Suprapubic skin (tissue), 4 donors: ENCODE results near the gene EXD3. TPM values are rescaled to one million over a fixed set of nuclear protein-coding genes. Genes with fewer than 3 reads are reported as not detected.

Source experiments
- DNase-seq, 2 donors: peaks; one replicate each; pipeline ENCODE4 v3.0.0-alpha.2; 2019; ENCODE audit warnings: low spot score in 2 of 2
- H3K27ac ChIP-seq: fragments of 200-600 bp; sonication (generic); one replicate; pipeline ENCODE4 v1.5.1; 2019
- H3K27me3 ChIP-seq: fragments of 200-600 bp; sonication (generic); one replicate; pipeline ENCODE4 v1.5.1; 2019
- H3K36me3 ChIP-seq: fragments of 200-600 bp; sonication (generic); one replicate; pipeline ENCODE4 v1.5.1; 2019
- H3K4me1 ChIP-seq: fragments of 200-600 bp; sonication (generic); one replicate; pipeline ENCODE4 v1.5.1; 2019
- H3K4me3 ChIP-seq: fragments of 200-600 bp; sonication (generic); one replicate; pipeline ENCODE4 v1.5.1; 2019; ENCODE audit warnings: mild to moderate bottlenecking
- H3K9me3 ChIP-seq: fragments of 200-600 bp; sonication (generic); one replicate; pipeline ENCODE4 v1.5.1; 2019
- CTCF ChIP-seq, 2 donors: fragments of 200-600 bp in 1 of 2; fragments of 450-650 bp in 1 of 2; sonication (generic) in 1 of 2; IDR thresholded peaks; one replicate each; pipeline ENCODE4 v1.5.1; 2016 to 2019; ENCODE audit warnings: antibody characterized with exemption in 2 of 2, mild to moderate bottlenecking in 1 of 2, moderate library complexity in 1 of 2
- EP300 ChIP-seq: sonication (generic); formaldehyde crosslinking; IDR thresholded peaks from one replicate; pipeline ENCODE4 v1.6.1; 2017; ENCODE audit warnings: antibody characterized with exemption
- POLR2A ChIP-seq, 2 donors: fragments of 450-650 bp; IDR thresholded peaks; one replicate each; pipeline ENCODE4 v1.6.1; 2017; ENCODE audit warnings: antibody characterized with exemption in 2 of 2, mild to moderate bottlenecking in 2 of 2, moderate library complexity in 2 of 2
- POLR2AphosphoS5 ChIP-seq, 3 donors: sonication (generic); formaldehyde crosslinking; IDR thresholded peaks; one replicate each; pipeline ENCODE4 v1.6.1; 2017; ENCODE audit warnings: antibody characterized with exemption in 3 of 3
- WGBS: methylation state at CpG from one replicate; pipeline ENCODE4 v1.1.5; 2018; 5-methylcytosine and 5-hydroxymethylcytosine counted together
- total RNA-seq, 4 donors: library from RNA; depleted of rRNA; stranded (reverse); fragments of >200 nt; gene quantifications; one replicate each; pipeline ENCODE4 v1.1.0, GENCODE V29; 2016

The EXD3 gene
- total RNA-seq, 4 donors from 2014 or later = 7.3 to 54.0 (median 16.4) TPM

GRCh38 chr9:137390553-137391410, 32.2 kb downstream of the EXD3 start:
- H3K27ac ChIP-seq = peak overlapping the region; percentile 62
- no peaks in the 10 kb centered on the region for H3K9me3 ChIP-seq
- DNase-seq = no peak
- 65% methylated on average over 14 of the region's 42 CpGs for WGBS
- H3K4me3 ChIP-seq = no peak overlapping the region
- TF ChIP-seq POLR2A (IDR thresholded peaks at IDR 0.05) = no peak
- no peak for TF ChIP-seq EP300
- no peak for TF ChIP-seq CTCF (IDR thresholded peaks at IDR 0.05)
- no peak for TF ChIP-seq POLR2AphosphoS5 (IDR thresholded peaks at IDR 0.05)
- peaks cover 37% of the 10 kb centered on the region for H3K36me3 ChIP-seq
- peaks cover 5% of the 10 kb centered on the region for H3K4me1 ChIP-seq
- no peaks in the 10 kb centered on the region for H3K27me3 ChIP-seq

- 94% methylated on average over 13 of the region's 13 CpGs for WGBS
- H3K27ac ChIP-seq = no peak overlapping the region
Observed at GRCh38 chr9:137389428-137389746, 33.6 kb downstream of the EXD3 start.

GRCh38 chr9:137388589-137389427, 34.2 kb downstream of the EXD3 start:
- Histone ChIP-seq H3K4me1 (peaks cover 5% of the 10 kb centered on the region), H3K36me3 (peaks cover 30% of the 10 kb centered on the region), H3K4me3 (no peak overlapping the region), H3K27me3 (no peaks in the 10 kb centered on the region), H3K9me3 (no peaks in the 10 kb centered on the region), H3K27ac (no peak overlapping the region)
- TF ChIP-seq POLR2AphosphoS5 (IDR thresholded peaks at IDR 0.05) (no peak), POLR2A (IDR thresholded peaks at IDR 0.05) (no peak), CTCF (IDR thresholded peaks at IDR 0.05) (no peak), EP300 (no peak)
- 97% methylated on average over 17 of the region's 47 CpGs for WGBS
- DNase-seq = no peak

More at GRCh38 chr9:137389428-137389746, 33.6 kb downstream of the EXD3 start:
- DNase-seq = no peak
- Histone ChIP-seq H3K36me3 (peaks cover 30% of the 10 kb centered on the region), H3K27me3 (no peaks in the 10 kb centered on the region), H3K9me3 (no peaks in the 10 kb centered on the region), H3K4me1 (peaks cover 5% of the 10 kb centered on the region), H3K4me3 (no peak overlapping the region)
- TF ChIP-seq POLR2AphosphoS5 (IDR thresholded peaks at IDR 0.05) (no peak), CTCF (IDR thresholded peaks at IDR 0.05) (no peak), POLR2A (IDR thresholded peaks at IDR 0.05) (no peak), EP300 (no peak)

GRCh38 chr9:137387891-137388560, 34.9 kb downstream of the EXD3 start:
- H3K4me3 ChIP-seq = no peak overlapping the region
- DNase-seq = no peak
- 88% methylated on average over 14 of the region's 26 CpGs for WGBS

More at GRCh38 chr9:137387891-137388560, 34.9 kb downstream of the EXD3 start:
- no peaks in the 10 kb centered on the region for H3K27me3 ChIP-seq
- no peaks in the 10 kb centered on the region for H3K9me3 ChIP-seq
- TF ChIP-seq CTCF (IDR thresholded peaks at IDR 0.05) = no peak
- TF ChIP-seq POLR2AphosphoS5 (IDR thresholded peaks at IDR 0.05) = no peak
- TF ChIP-seq POLR2A (IDR thresholded peaks at IDR 0.05) = no peak
- no peak for TF ChIP-seq EP300
- peaks cover 5% of the 10 kb centered on the region for H3K4me1 ChIP-seq
- no peak overlapping the region for H3K27ac ChIP-seq
- peaks cover 22% of the 10 kb centered on the region for H3K36me3 ChIP-seq
